HCT116 (cell line): ENCODE data around the gene C1orf116.
A peak's percentile ranks its signal among the peaks of the same experiment; 100 is the strongest.

ENCODE experiments used
- EZH2 ChIP-seq: fragments of 200-600 bp; sonication (generic); IDR thresholded peaks from 2 replicates; pipeline ENCODE4 v1.6.1; 2017; ENCODE audit warnings: antibody characterized with exemption, mixed run types
- FOSL1 ChIP-seq: IDR thresholded peaks from 2 replicates; pipeline ENCODE4 v1.6.1; 2012; ENCODE audit warnings: low read depth
- POLR2A ChIP-seq: IDR thresholded peaks from 2 replicates; pipeline ENCODE4 v1.7.0; 2011; ENCODE audit warnings: borderline replicate concordance; ENCODE audit not compliant: insufficient read depth, insufficient read length; ENCODE audit errors: extremely low read depth
- POLR2AphosphoS5 ChIP-seq: IDR thresholded peaks from 2 replicates; pipeline ENCODE4 v1.6.1; 2011; ENCODE audit warnings: mild to moderate bottlenecking, low read depth, low read length, moderate library complexity
- SRF ChIP-seq: IDR thresholded peaks from 2 replicates; pipeline ENCODE4 v1.6.1; 2012; ENCODE audit warnings: low read depth
- YY1 ChIP-seq: IDR thresholded peaks from 2 replicates; pipeline ENCODE4 v1.6.1; 2011; ENCODE audit warnings: low read length, low read depth, moderate library complexity, mild to moderate bottlenecking; ENCODE audit not compliant: insufficient replicate concordance; ENCODE audit errors: extremely low read depth
- ZFX ChIP-seq: fragments of 450-650 bp; IDR thresholded peaks from 2 replicates; pipeline ENCODE4 v1.6.1; 2017
- TF ChIP-seq, protein P1 (sequence below), 3 experiments: fragments of 200-600 bp in 1 of 3; sonication (generic) in 1 of 3; IDR thresholded peaks in 2 of 3; conservative IDR thresholded peaks in 1 of 3; 2 replicates each; pipeline ENCODE4 v1.5.1; 2012 to 2017; ENCODE audit warnings: low read depth in 2 of 3, low read length in 2 of 3, antibody characterized with exemption in 1 of 3, borderline replicate concordance in 1 of 3, control low read depth in 1 of 3, mild to moderate bottlenecking in 1 of 3, mixed read lengths in 1 of 3, mixed run types in 1 of 3, moderate library complexity in 1 of 3; ENCODE audit not compliant: insufficient read depth in 1 of 3
- TF ChIP-seq, protein P2 (sequence below): IDR thresholded peaks from 2 replicates; pipeline ENCODE4 v1.6.1; 2012

DNA sequence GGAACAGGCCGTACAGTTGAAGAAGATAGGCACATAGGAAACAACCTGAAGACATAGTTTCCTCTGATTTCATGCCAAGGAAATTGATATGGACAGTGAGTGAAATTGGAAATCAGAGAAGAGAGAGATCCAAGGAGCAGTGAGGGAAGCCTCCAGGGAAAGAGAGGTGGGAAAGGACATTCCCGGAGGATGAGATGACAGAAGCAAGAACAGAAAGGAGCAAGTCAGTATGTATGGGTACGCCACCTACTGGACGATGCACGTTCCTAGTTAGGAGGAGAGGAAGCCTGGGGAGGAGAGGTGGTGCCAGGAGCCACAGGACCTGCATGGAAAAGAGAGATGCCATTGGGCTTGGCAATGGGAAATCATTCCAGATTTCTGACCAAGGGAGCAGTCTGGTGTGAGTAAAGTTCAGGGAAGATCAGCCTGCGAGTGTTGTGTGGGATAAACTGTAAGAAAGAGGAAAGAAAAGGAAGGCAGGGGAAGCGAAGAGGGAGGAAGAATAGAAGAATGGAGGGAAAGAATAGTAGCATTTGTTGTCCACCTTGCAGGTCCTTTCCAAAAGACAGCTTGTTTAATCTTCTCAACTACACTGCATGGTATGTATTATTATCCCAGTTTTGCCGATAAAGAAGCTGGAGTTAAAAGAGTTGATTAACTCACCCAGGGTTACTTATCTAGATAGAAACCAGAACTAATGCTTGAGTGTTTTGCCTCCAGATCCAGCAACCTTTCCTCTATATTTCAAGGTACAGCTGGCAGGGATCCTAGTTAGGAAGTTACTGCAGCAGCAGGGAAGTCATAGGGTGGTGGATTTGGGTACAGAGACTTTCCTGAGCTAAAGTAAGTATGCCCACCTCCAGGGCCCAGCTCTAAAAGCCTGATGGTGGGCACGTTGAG, 27.4 kb downstream of the C1orf116 start:
- TF ChIP-seq, protein P1, sequence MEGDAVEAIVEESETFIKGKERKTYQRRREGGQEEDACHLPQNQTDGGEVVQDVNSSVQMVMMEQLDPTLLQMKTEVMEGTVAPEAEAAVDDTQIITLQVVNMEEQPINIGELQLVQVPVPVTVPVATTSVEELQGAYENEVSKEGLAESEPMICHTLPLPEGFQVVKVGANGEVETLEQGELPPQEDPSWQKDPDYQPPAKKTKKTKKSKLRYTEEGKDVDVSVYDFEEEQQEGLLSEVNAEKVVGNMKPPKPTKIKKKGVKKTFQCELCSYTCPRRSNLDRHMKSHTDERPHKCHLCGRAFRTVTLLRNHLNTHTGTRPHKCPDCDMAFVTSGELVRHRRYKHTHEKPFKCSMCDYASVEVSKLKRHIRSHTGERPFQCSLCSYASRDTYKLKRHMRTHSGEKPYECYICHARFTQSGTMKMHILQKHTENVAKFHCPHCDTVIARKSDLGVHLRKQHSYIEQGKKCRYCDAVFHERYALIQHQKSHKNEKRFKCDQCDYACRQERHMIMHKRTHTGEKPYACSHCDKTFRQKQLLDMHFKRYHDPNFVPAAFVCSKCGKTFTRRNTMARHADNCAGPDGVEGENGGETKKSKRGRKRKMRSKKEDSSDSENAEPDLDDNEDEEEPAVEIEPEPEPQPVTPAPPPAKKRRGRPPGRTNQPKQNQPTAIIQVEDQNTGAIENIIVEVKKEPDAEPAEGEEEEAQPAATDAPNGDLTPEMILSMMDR (IDR thresholded peaks at IDR 0.05 in 2 of 3, conservative IDR thresholded peaks at IDR 0.05 in 1 of 3; ENCODE audit: borderline replicate concordance in 1 of 3, insufficient read depth in 1 of 3, low read depth in 2 of 3, low read length in 2 of 3) = peak; percentile 63 to 90 (median 87); a peak in 5 of 6 replicates
- no peak for TF ChIP-seq EZH2
- TF ChIP-seq, protein P2, sequence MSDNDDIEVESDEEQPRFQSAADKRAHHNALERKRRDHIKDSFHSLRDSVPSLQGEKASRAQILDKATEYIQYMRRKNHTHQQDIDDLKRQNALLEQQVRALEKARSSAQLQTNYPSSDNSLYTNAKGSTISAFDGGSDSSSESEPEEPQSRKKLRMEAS = peak; percentile 37; the same call in 1 of the 2 replicates
- no peak for TF ChIP-seq POLR2A
- no peak for TF ChIP-seq SRF
- TF ChIP-seq POLR2AphosphoS5 = no peak
- TF ChIP-seq ZFX = no peak
- no peak for TF ChIP-seq YY1
- peak; percentile 13; the same call in 1 of the 2 replicates for TF ChIP-seq FOSL1
